Stimulated activated CD8-positive, alpha-beta memory T cell treated with anti-CD3 and anti-CD28 coated beads, Interleukin-2, amount 100 ng/mL, for 1 hour (primary cell): ENCODE measurements around the gene IL17C.
"Not testable (repeated sequence)": the region's sequence is repeated elsewhere in the genome, so short reads cannot be mapped to it uniquely, and the experiment has no call there.

Source experiments
- DNase-seq, 2 donors: peaks; one replicate each; pipeline ENCODE4 v3.0.0-alpha.2; 2020; ENCODE audit warnings: low read depth in 2 of 2

The IL17C gene

GRCh38 chr16:88609426-88609825 lies 28.9 kb upstream of the IL17C start:
- not testable (repeated sequence) for DNase-seq

DNA sequence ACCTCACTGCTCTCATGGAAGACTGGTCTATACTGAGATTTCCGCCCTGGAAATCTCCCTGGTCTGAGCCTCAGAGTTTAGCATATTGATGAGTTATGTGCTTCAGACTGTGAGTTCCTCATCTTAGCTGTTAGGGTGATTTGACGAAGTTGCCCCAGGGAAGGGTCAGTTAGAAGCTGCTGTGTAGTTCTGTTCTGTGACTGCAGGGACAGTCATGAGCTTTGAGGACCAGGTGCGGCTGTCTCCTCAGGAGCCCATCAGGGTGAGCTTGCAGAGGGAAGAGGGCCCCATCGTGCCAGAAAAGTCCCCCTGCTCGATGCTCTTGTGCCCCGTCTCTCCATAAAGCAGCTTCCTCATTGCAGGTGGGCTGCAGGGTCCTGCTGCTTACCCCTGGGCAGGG lies 28.3 kb upstream of the IL17C start:
- no peak for DNase-seq

GRCh38 chr16:88610909-88611812 lies 27.2 kb upstream of the IL17C start:
- DNase-seq = no peak

GRCh38 chr16:88613293-88613692 lies 25.1 kb upstream of the IL17C start:
- DNase-seq = no peak

- DNase-seq = no peak
Measured at GRCh38 chr16:88613911-88614817, 24.2 kb upstream of the IL17C start.

DNA sequence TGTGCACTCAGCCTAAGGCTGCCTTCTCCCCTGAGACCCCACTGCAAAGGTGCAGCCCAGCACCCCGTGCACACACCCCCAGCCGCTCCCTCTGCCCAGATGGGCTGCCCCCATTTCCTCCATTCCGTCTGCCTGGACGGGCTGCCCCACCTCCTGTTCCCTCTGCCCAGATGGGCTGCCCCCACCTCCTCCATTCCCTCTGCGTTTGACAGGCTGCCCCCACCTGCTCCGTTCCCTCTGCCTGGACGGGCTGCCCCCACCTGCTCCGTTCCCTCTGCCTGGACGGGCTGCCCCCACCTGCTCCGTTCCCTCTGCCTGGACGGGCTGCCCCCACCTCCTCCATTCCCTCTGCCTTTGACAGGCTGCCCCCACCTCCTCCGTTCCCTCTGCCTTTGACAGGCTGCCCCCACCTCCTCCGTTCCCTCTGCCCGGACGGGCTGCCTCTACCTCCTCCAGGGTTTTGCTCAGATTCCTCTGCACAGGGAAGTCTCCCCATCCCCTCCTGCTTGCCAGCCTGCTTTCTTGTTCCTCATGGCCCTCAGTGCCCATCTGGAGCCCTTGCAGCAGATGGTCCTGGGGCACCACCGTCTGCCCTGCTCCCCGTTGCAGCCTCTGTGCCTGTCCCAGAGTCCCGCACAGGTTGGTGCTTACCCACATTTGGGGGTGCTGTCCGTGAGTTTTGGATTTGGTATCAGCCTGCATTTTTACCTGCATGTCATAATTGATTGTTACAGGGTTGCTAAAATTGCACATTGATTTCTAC lies 23.4 kb upstream of the IL17C start:
- DNase-seq = no peak

GRCh38 chr16:88616320-88616719 lies 22.1 kb upstream of the IL17C start:
- DNase-seq = no peak

- no peak for DNase-seq
Measured at GRCh38 chr16:88616736-88617135, 21.6 kb upstream of the IL17C start.

DNA sequence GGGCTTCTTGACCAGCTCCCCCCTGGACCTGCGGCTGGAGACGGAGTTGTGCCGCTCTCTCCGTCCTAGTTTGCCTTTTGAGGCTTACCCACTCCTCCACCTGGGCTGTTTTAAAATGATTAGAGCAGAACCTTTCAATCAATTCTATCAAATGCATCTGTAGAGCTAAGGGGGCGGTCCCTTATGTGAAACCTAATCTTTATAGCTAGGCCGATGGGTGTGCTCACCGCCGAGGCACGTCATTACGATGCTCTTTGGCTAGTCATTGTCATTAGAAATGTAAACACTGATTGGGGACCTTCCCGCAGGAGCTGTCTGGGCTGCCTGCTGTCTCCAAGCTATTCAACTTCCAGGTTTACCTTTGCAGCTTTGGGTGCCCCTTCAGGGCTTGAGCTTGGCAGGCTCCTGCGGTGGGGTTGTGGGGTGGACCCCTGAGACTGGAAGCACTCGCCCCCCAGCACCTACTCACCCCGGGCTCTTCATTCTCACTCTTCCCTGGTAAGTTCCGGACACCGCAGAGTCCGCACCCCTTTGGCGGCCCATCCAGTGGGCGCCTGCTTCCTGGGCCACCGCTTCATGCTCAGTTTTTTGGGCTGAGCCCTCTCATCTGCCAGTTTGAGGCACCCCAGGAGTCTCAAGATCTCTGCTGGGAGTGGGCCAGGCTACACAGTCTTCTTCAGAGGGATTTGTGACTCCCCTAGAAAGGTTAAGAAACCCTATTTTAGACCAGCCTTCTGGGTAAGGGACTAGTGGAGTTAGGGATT lies 20.9 kb upstream of the IL17C start:
- no peak for DNase-seq

GRCh38 chr16:88618182-88618955 lies 20.0 kb upstream of the IL17C start:
- no peak for DNase-seq

- no peak for DNase-seq
Measured at GRCh38 chr16:88618956-88619667, 19.3 kb upstream of the IL17C start.

DNA sequence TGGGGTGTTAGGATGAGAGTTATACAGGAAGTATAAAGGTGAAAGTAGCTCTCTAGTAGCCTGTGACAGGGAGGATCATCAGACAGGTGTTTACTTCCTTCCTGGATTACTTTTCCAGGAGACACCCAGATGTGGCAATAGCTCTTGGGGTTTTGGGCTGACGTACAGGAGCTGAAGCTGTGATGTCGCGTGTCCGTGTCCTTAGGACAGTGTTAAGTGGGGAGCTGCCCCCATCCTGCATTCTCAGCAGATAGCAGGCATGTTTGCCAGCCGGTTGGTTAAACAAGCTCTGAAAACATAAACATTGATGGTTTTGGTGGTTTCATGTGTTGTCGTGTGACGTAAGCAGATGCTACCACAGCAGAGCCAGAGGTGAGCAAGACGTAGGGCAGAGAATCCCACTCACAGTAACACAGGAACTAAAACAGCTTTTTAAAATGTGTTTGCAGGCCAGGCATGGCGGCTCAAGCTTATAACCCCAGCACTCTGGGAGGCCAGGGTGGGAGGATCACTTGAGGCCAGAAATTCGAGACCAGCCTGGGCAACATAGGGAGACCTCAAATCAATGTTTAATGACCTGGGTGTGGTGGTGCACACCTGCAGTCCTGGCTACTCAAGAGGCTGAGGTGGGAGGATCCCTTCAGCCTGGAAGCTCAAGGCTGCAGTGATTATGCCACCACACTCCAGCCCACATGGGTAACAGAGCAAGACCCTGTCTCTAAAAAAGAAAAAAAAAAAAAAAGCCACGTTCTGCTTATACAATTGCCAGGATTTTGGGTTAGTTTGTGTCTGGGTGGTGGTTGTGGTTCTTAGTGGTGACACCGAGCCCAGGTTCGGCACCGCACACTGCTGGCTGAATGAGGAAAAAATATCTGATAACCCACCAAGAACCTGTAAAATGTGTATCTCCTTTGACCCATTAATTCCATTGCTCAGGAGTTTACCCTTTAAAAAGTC lies 18.2 kb upstream of the IL17C start:
- peak; percentile 48 to 49 for DNase-seq

- DNase-seq = no peak
Measured at GRCh38 chr16:88622125-88622524, 16.2 kb upstream of the IL17C start.

DNA sequence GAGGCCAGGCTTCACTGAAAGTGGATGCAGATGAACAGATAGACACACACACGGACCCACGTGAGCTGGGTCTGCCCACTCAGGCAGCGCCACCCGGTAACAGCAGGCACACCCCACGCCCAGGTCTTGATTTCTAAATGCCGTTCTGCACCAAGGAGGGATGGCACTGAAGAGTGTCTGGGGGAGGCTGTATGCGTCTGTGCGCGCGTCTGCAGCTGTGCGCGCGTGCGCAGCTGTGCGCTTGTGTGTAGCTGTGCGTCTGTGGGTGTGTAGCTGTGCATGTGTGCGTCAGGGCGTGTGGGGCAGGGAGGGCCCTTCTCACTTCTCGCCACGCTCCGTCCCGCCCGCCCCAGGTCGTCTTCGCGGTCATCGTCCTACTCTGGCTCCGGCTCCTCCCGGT lies 15.5 kb upstream of the IL17C start:
- DNase-seq = no peak

DNA sequence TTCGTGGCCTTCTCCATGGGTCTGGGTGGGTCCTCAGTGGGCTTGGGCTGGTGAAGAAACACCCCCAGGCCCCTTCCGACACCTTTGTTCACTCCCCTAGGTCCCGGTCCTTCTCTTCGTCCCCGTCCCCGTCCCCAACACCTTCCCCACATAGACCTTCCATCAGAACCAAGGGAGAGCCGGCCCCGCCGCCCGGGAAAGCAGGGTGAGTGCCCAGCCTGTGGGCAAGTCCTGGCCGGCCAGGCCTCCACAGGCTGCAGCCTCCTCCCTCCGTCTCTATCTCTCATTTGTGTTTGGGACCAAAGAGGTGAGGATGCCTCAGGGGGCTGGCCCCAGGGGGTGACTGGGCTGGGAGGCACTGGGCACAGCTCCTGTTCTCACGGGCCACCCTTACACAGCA lies 14.5 kb upstream of the IL17C start:
- DNase-seq = no peak

GRCh38 chr16:88624481-88624880 lies 13.9 kb upstream of the IL17C start:
- DNase-seq = no peak

DNA sequence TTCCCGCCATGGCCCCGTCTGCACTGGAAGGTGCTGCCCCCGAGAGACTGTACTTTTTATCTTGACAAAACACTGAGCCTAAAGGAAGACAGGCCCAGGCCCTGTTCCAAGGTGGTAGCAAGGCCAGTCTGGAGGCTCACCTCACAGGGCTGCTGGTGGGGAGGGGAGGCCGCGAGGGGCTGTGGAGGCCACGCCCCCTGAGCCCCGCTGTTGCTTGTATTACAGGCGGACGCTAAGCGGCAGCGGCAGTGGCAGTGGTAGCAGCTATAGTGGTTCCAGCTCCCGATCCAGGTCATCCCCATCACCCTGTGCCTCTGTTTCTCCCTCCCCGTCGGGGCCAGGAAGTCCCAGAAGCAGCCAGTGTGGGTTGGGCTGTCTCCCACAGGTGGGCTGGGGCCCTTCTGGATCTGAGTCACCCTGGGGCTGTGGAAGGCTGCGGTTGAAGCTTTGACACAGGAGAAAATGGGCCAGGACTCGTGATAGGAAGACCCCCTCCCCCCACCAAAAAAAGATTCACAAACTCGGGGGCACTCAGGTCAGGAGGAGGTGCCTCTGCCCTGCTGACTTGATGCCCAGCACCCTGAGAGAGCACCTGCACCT lies 13.3 kb upstream of the IL17C start:
- DNase-seq = no peak

DNA sequence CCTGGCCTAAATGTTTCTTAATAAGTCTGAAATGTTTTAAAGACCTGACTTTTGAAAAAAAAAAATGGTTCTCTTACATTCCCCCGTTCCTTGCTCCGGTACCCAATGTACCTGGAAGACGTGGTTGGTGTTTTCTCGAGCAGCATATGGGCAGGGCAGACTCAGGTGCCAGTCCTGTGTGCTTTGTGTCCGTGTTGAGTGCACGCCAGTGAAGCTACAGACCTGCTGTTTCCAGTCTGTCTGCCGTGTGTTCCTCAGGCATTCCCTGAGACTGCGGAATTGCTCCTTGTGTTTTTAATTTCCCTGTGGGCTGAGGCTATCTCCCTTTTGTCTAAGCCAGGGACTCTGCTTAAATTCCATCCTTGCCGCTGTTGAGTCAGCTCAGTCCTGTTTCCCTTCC lies 11.7 kb upstream of the IL17C start:
- DNase-seq = no peak
